GM12878 (cell line): ENCODE data around the gene MSI2. TPM values are rescaled to one million over a fixed set of nuclear protein-coding genes. Genes with fewer than 3 reads are reported as not detected.

ENCODE experiments used
- ATAC-seq: fragments of 200-7000 bp; cut with Tn5 transposase; 3 replicates; pipeline ENCODE4 v1.9.1; 2020; ENCODE audit warnings: mild to moderate bottlenecking, moderate library complexity
- BruUV-seq: library from RNA; stranded (reverse); fragments of 400-500 nt; replicated peaks from 2 replicates; lab custom pipeline; 2021; lab: Mats Ljungman, UMichigan
- CTCF ChIA-PET: fragments of 300-600 bp; sonication (Branson Sonifier 250); formaldehyde crosslinking; extraction: SDS; loops from one replicate; lab custom pipeline; 2021; ENCODE audit warnings: inconsistent platforms; lab: Yijun Ruan, JAX
- POLR2A ChIA-PET: fragments of 350-600 bp; formaldehyde crosslinking; extraction: SDS; loops from one replicate; lab custom pipeline; 2021; ENCODE audit warnings: inconsistent platforms; lab: Charles Lee
- RAD21 ChIA-PET: fragments of 300-600 bp; sonication (Branson Sonifier 250); formaldehyde crosslinking; loops from one replicate; lab custom pipeline; 2023; ENCODE audit warnings: antibody characterized with exemption; ENCODE audit not compliant: unreplicated experiment; lab: Charles Lee
- SMC1A ChIA-PET: fragments of 300-600 bp; sonication (Branson Sonifier 250); formaldehyde crosslinking; loops from one replicate; lab custom pipeline; 2023; ENCODE audit not compliant: unreplicated experiment, uncharacterized antibody; lab: Charles Lee
- DNase-seq: peaks from one replicate; pipeline ENCODE4 v3.0.0-alpha.2; 2011; ENCODE audit warnings: low read depth, low spot score
- FAIRE-seq: peaks from 3 replicates; lab custom pipeline; 2011; peaks lifted over from hg19 to GRCh38; lab: Jason Lieb, UNC
- H2AFZ ChIP-seq: 2 replicates; pipeline ENCODE4 v1.6.0; 2011; ENCODE audit warnings: low read depth, low read length, control low read depth; ENCODE audit not compliant: control insufficient read depth
- H3K27ac ChIP-seq: 2 replicates; pipeline ENCODE4 v1.5.1; 2011; ENCODE audit warnings: control low read depth; ENCODE audit not compliant: control insufficient read depth, insufficient read depth
- H3K27me3 ChIP-seq, 2 experiments: replicated peaks in 1 of 2; 2 replicates each; pipeline versions ENCODE4 v1.6.0 to v1.6.1; 2011; ENCODE audit warnings: low read length in 1 of 2; ENCODE audit not compliant: control insufficient read depth in 2 of 2, insufficient read depth in 2 of 2
- H3K36me3 ChIP-seq, 2 experiments: 2 replicates each; pipeline ENCODE4 v1.5.1; 2011; ENCODE audit warnings: low read length in 1 of 2; ENCODE audit not compliant: control insufficient read depth in 2 of 2, insufficient read depth in 2 of 2
- H3K4me1 ChIP-seq: 2 replicates; pipeline ENCODE4 v1.6.1; 2011; ENCODE audit warnings: mild to moderate bottlenecking, low read length, moderate library complexity, mixed read lengths; ENCODE audit not compliant: control insufficient read depth, insufficient read depth
- H3K4me2 ChIP-seq: 2 replicates; pipeline ENCODE4 v1.6.0; 2011; ENCODE audit warnings: control low read depth; ENCODE audit not compliant: control insufficient read depth, insufficient read depth
- H3K4me3 ChIP-seq: fragments of 200-600 bp; sonication (generic); 2 replicates; pipeline ENCODE4 v1.5.1; 2016
- H3K79me2 ChIP-seq: 2 replicates; pipeline ENCODE4 v1.6.0; 2011; ENCODE audit warnings: low read length; ENCODE audit not compliant: control insufficient read depth, insufficient read depth
- H3K9ac ChIP-seq: 2 replicates; pipeline ENCODE4 v1.8.0; 2011; ENCODE audit warnings: low read length, control low read depth, mixed read lengths; ENCODE audit not compliant: control insufficient read depth, insufficient read depth
- H3K9me3 ChIP-seq: replicated peaks from 3 replicates; pipeline ENCODE4 v1.5.1; 2011; ENCODE audit warnings: mild to moderate bottlenecking, low read length; ENCODE audit not compliant: control insufficient read depth, insufficient read depth
- H4K20me1 ChIP-seq: 2 replicates; pipeline ENCODE4 v1.6.0; 2011; ENCODE audit not compliant: control insufficient read depth, insufficient read depth
- BHLHE40 ChIP-seq, 2 experiments: fragments of 450-650 bp in 1 of 2; IDR thresholded peaks; 2 replicates each; pipeline ENCODE4 v1.6.1; 2011 to 2017; ENCODE audit warnings: low read depth in 2 of 2, borderline replicate concordance in 1 of 2, improper control_type of control experiment in 1 of 2, low read length in 1 of 2, mild to moderate bottlenecking in 1 of 2
- IKZF1 ChIP-seq: fragments of 450-650 bp; conservative IDR thresholded peaks from 2 replicates; pipeline ENCODE4 v1.6.1; 2017; ENCODE audit warnings: antibody characterized with exemption, mild to moderate bottlenecking
- IKZF2 ChIP-seq, 2 experiments: fragments of 450-650 bp; IDR thresholded peaks; 2 replicates each; pipeline ENCODE4 v1.6.1; 2017; ENCODE audit warnings: mild to moderate bottlenecking in 2 of 2, moderate library complexity in 2 of 2
- JUNB ChIP-seq: IDR thresholded peaks from 2 replicates; pipeline ENCODE4 v1.6.1; 2016; ENCODE audit warnings: antibody characterized with exemption, mild to moderate bottlenecking
- NFIC ChIP-seq: IDR thresholded peaks from 2 replicates; pipeline ENCODE4 v1.6.1; 2012; ENCODE audit warnings: low read depth, mild to moderate bottlenecking, inconsistent platforms, low read length, moderate library complexity
- RUNX3 ChIP-seq: IDR thresholded peaks from 2 replicates; pipeline ENCODE4 v1.6.1; 2012; ENCODE audit warnings: low read length, inconsistent platforms
- SMC3 ChIP-seq: IDR thresholded peaks from 2 replicates; pipeline ENCODE4 v1.6.1; 2011; ENCODE audit warnings: low read length, improper control_type of control experiment, borderline replicate concordance
- WGBS: methylation state at CpG from one replicate; pipeline ENCODE4 v1.1.6; 2016; ENCODE audit warnings: low lambda C conversion rate; ENCODE audit not compliant: insufficient replicate concordance, insufficient coverage; ENCODE audit errors: missing lambda C conversion rate; 5-methylcytosine and 5-hydroxymethylcytosine counted together
- in situ Hi-C: fragments of 300-500 bp; cut with MboI; formaldehyde crosslinking; loops from 9 replicates; pipeline ENCODE4 v1.14.3; 2018; ENCODE audit warnings: mixed read lengths
- intact Hi-C: fragments of 100-400 bp; cut with micrococcal nuclease; formaldehyde crosslinking; loops from one replicate; pipeline ENCODE4 v1.14.2; 2022; ENCODE audit not compliant: unreplicated experiment
- polyA plus RNA-seq, 11 experiments: library from polyadenylated mRNA; depleted of rRNA in 4 of 11; unstranded in 6 of 11; stranded (reverse) in 5 of 11; fragments of >200 nt; fragmentation: Nextera tagmentation in 4 of 11; fragmentation: Illumina TruSeq in 1 of 11; extraction: Ambion mirVana in 4 of 11; extraction: Trizol in 1 of 11; gene quantifications; 1 replicate in 1 of 11; 2 replicates in 10 of 11; pipeline versions ENCODE4 v1.2.1 to v1.2.3, GENCODE V29; 2011 to 2016; ENCODE audit warnings: inconsistent platforms in 2 of 11, missing spikeins in 2 of 11, low read depth in 1 of 11
- total RNA-seq, 4 experiments: library from RNA; depleted of rRNA in 3 of 4; stranded (reverse); fragments of >200 nt in 3 of 4; fragmentation: Illumina TruSeq in 1 of 4; extraction: Trizol in 1 of 4; gene quantifications; 2 replicates each; pipeline versions ENCODE4 v1.2.1 to v1.2.3, GENCODE V29; 2013 to 2021
- TF ChIP-seq, protein P1 (sequence below): fragments of 450-650 bp; IDR thresholded peaks from 2 replicates; pipeline ENCODE4 v1.6.1; 2016; ENCODE audit warnings: mild to moderate bottlenecking

The MSI2 gene
- total and polyA plus RNA-seq, 10 of the 15 experiments (the other 5 are each of a cell fraction or from before 2014, with no cell fraction given): 6.1 to 76.1 (median 42.0) TPM

DNA sequence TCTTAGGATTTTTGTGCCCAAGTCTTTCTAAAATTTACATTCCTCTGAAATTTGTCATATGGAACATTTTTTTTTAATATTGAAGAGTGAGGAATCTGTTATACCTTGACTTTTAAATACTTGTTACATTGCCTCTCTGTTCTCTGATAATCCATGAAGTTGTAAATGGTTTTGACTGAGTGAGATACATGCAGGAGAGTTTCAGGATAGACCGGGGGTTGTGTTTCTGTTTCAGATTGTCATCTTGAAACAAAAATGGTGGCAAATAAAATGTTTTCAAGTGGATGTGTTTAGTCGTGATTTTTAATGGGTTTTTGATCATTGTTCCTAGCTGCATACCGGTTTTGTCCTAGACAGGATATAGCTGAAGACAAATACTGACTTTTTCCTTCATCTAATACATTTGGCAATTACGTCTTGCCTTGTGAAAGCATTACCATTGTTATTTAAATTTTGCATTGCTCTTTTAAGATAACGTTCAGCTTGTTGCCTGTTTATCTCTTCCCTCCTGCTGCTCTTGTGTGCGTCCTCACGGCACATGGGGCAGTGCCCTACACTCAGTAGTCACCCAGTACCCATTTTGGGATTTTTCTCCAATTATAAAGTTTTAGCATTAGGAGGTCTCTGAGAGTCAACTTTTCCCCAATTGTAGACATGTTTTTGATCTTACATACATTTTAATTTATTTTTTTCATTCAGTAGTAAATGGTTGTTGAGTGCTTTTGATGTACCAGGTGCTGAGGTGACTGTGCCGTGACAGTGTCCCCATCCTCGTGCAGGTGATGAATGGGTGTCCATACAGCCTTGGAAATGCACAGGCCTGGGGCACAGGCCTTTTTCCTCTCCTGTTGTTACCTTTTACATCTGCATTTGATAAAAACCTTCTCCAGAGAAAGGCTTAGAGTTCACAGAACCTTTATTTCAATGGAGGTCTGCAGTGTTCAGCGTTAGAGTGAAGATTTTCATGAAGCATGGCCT is 169.9 kb downstream of the MSI2 start:
- H3K79me2 ChIP-seq: peaks cover 37% of the 10 kb centered on the region
- peak overlapping the region; percentile 39 for H3K4me2 ChIP-seq
- peaks cover 49% of the 10 kb centered on the region for H3K4me1 ChIP-seq
- TF ChIP-seq NFIC (0 out of 2 replicates have a peak, but pooled peaks have one; percentile 21), IKZF2 (IDR thresholded peaks at IDR 0.05) (0 out of 4 replicates have a peak, but pooled peaks of 1 of the 2 experiments have one; percentile 31), IKZF1 (0 out of 2 replicates have a peak, but pooled peaks have one; percentile 24), JUNB (peak; percentile 36; the same call in 1 of the 2 replicates), BHLHE40 (IDR thresholded peaks at IDR 0.05; ENCODE audit: borderline replicate concordance in 1 of 2, low read depth in 2 of 2, low read length in 1 of 2) (no peak), RUNX3 (peak; percentile 20; the same call in 1 of the 2 replicates), SMC3 (peak; percentile 12; the same call in 1 of the 2 replicates)
- TF ChIP-seq, protein P1, sequence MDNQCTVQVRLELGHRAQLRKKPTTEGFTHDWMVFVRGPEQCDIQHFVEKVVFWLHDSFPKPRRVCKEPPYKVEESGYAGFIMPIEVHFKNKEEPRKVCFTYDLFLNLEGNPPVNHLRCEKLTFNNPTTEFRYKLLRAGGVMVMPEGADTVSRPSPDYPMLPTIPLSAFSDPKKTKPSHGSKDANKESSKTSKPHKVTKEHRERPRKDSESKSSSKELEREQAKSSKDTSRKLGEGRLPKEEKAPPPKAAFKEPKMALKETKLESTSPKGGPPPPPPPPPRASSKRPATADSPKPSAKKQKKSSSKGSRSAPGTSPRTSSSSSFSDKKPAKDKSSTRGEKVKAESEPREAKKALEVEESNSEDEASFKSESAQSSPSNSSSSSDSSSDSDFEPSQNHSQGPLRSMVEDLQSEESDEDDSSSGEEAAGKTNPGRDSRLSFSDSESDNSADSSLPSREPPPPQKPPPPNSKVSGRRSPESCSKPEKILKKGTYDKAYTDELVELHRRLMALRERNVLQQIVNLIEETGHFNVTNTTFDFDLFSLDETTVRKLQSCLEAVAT: no peak
- H3K9me3 ChIP-seq: no peaks in the 10 kb centered on the region; the same call in 2 of the 3 replicates
- H4K20me1 ChIP-seq: no peaks in the 10 kb centered on the region
- FAIRE-seq (no peak), ATAC-seq (peak; percentile 52), DNase-seq (no peak)
- RAD21 ChIA-PET: interaction anchor here (0.6 kb wide), 1 partner anchor 88 kb away, joined by 3 read pairs; no protein-coding TSS in a partner anchor
- SMC1A ChIA-PET: interaction anchor here (0.6 to 7.9 kb wide), 4 partner anchors 15 to 185 kb away, joined by 3 to 53 read pairs (median 3); no protein-coding TSS in a partner anchor
- 66% methylated on average over 10 of the region's 10 CpGs for WGBS
- BruUV-seq: no TSS peak
- POLR2A ChIA-PET: interaction anchor here (0.9 kb wide), 1 partner anchor 34 kb away, joined by 3 read pairs; no protein-coding TSS in a partner anchor
- in situ Hi-C loops (no loop called here), intact Hi-C loops (no loop called here)
- H3K9ac ChIP-seq: no peak overlapping the region
- no peaks in the 10 kb centered on the region for H3K27me3 ChIP-seq
- CTCF ChIA-PET: interaction anchor here (1.0 to 2.0 kb wide), 2 partner anchors 9 to 14 kb away, joined by 4 to 12 read pairs; no protein-coding TSS in a partner anchor
- peaks cover 0 to 3% of the 10 kb centered on the region in 2 experiments; a peak in 3 of 4 replicates for H3K36me3 ChIP-seq
- H2AFZ ChIP-seq: no peak overlapping the region
- peak overlapping the region; percentile 47; the same call in 1 of the 2 replicates for H3K27ac ChIP-seq
- 0 out of 2 replicates have a peak overlapping the region, but pooled peaks have one; percentile 11 for H3K4me3 ChIP-seq
